SK-N-SH (cell line): Measurements from ENCODE around the gene TMEM106A. TPM values are rescaled to one million over a fixed set of nuclear protein-coding genes. Genes with fewer than 3 reads are reported as not detected.

Experiments used
- CTCF ChIA-PET: fragments of 300-600, 350-600 bp; formaldehyde crosslinking; extraction: SDS; loops from one replicate; lab custom pipeline; 2021; lab: Yijun Ruan, JAX
- POLR2A ChIA-PET: fragments of 350-600 bp; sonication (Branson Sonifier 250); formaldehyde crosslinking; extraction: SDS; loops from one replicate; lab custom pipeline; 2020; ENCODE audit warnings: antibody characterized with exemption, inconsistent platforms; lab: Yijun Ruan, JAX
- DNase-seq: peaks from one replicate; pipeline ENCODE4 v3.0.0; 2012
- H2AFZ ChIP-seq: fragments of 200-600 bp; sonication (generic); 2 replicates; pipeline ENCODE4 v1.8.1; 2016; ENCODE audit warnings: antibody characterized with exemption, mild to moderate bottlenecking, low read depth
- H3F3A ChIP-seq: fragments of 200-600 bp; sonication (generic); replicated peaks from 2 replicates; pipeline ENCODE3; 2016; ENCODE audit warnings: antibody characterized with exemption, mild to moderate bottlenecking; ENCODE audit not compliant: insufficient read depth
- H3K27ac ChIP-seq, 2 experiments: fragments of 200-500 bp in 1 of 2; fragments of 200-600 bp in 1 of 2; sonication (Bioruptor generic) in 1 of 2; sonication (generic), shearing (Covaris generic) in 1 of 2; 2 replicates each; pipeline versions ENCODE4 v1.5.1 to v1.6.1; 2014 to 2016; ENCODE audit warnings: low read depth in 2 of 2, inconsistent platforms in 1 of 2, low read length in 1 of 2, mild to moderate bottlenecking in 1 of 2, mixed read lengths in 1 of 2
- H3K27me3 ChIP-seq: fragments of 200-600 bp; sonication (generic), shearing (Covaris generic); 2 replicates; pipeline ENCODE4 v1.6.1; 2016; ENCODE audit warnings: mixed run types; ENCODE audit not compliant: insufficient read depth
- H3K36me3 ChIP-seq, 2 experiments: fragments of 200-500 bp in 1 of 2; fragments of 200-600 bp in 1 of 2; sonication (Bioruptor generic) in 1 of 2; sonication (generic) in 1 of 2; replicated peaks in 1 of 2; 2 replicates each; pipeline versions ENCODE3 to v1.5.1; 2014 to 2016; ENCODE audit warnings: low read length in 1 of 2, mild to moderate bottlenecking in 1 of 2; ENCODE audit not compliant: insufficient read depth in 2 of 2, control insufficient read depth in 1 of 2
- H3K4me1 ChIP-seq, 2 experiments: fragments of 200-500 bp in 1 of 2; fragments of 200-600 bp in 1 of 2; sonication (Bioruptor generic) in 1 of 2; sonication (generic), shearing (Covaris generic) in 1 of 2; 2 replicates each; pipeline versions ENCODE4 v1.5.1 to v1.6.1; 2014 to 2016; ENCODE audit warnings: low read depth in 1 of 2, low read length in 1 of 2, mixed run types in 1 of 2; ENCODE audit not compliant: insufficient read depth in 2 of 2, control insufficient read depth in 1 of 2
- H3K4me2 ChIP-seq: fragments of 200-600 bp; sonication (generic), shearing (Covaris generic); 2 replicates; pipeline ENCODE4 v1.6.1; 2017; ENCODE audit warnings: mixed run types
- H3K4me3 ChIP-seq, 2 experiments: fragments of 200-500 bp in 1 of 2; fragments of 200-600 bp in 1 of 2; sonication (Bioruptor generic) in 1 of 2; sonication (generic), shearing (Covaris generic) in 1 of 2; 2 replicates each; pipeline versions ENCODE4 v1.5.1 to v1.8.1; 2014 to 2016; ENCODE audit warnings: low read depth in 2 of 2, inconsistent platforms in 1 of 2, low read length in 1 of 2, mild to moderate bottlenecking in 1 of 2, mixed read lengths in 1 of 2, moderate library complexity in 1 of 2
- H3K79me2 ChIP-seq: fragments of 200-600 bp; sonication (generic); 2 replicates; pipeline ENCODE4 v1.8.1; 2017; ENCODE audit warnings: mild to moderate bottlenecking; ENCODE audit not compliant: insufficient read depth
- H3K9ac ChIP-seq: fragments of 200-600 bp; sonication (generic); 2 replicates; pipeline ENCODE4 v1.6.1; 2017; ENCODE audit warnings: mixed run types
- H3K9me2 ChIP-seq: fragments of 200-600 bp; sonication (generic); 2 replicates; pipeline ENCODE4 v1.6.1; 2017; ENCODE audit warnings: mixed run types
- H3K9me3 ChIP-seq: fragments of 200-600 bp; sonication (generic); 2 replicates; pipeline ENCODE4 v1.6.1; 2017; ENCODE audit warnings: mixed run types, mild to moderate bottlenecking, moderate library complexity
- H4K20me1 ChIP-seq: fragments of 200-600 bp; sonication (generic); 2 replicates; pipeline ENCODE4 v1.6.1; 2017; ENCODE audit warnings: mild to moderate bottlenecking, mixed run types; ENCODE audit not compliant: insufficient read depth
- CHD2 ChIP-seq: fragments of 150-350 bp; IDR thresholded peaks from 2 replicates; pipeline ENCODE4 v1.6.1; 2018; ENCODE audit warnings: low read length; ENCODE audit not compliant: partially characterized antibody
- EP300 ChIP-seq, 2 experiments: IDR thresholded peaks; 2 replicates each; pipeline versions ENCODE4 v1.4.0 to v1.6.1; 2012; ENCODE audit warnings: borderline replicate concordance in 1 of 2, low read depth in 1 of 2, low read length in 1 of 2
- EZH2phosphoT487 ChIP-seq: fragments of 200-600 bp; sonication (generic); IDR thresholded peaks from 2 replicates; pipeline ENCODE4 v1.6.1; 2017; ENCODE audit warnings: low read depth, mixed run types, mild to moderate bottlenecking, antibody characterized with exemption, moderate library complexity, borderline replicate concordance
- GATA2 ChIP-seq: sonication (generic); formaldehyde crosslinking; IDR thresholded peaks from 2 replicates; pipeline ENCODE4 v1.5.0; 2020; ENCODE audit warnings: mild to moderate bottlenecking, missing genetic modification reagents
- IRF3 ChIP-seq: fragments of 150-350 bp; IDR thresholded peaks from 2 replicates; pipeline ENCODE4 v1.6.1; 2016; ENCODE audit warnings: mild to moderate bottlenecking, low read depth, low read length
- NFIC ChIP-seq: IDR thresholded peaks from 2 replicates; pipeline ENCODE4 v1.4.0; 2012; ENCODE audit warnings: borderline replicate concordance
- POLR2AphosphoS5 ChIP-seq: IDR thresholded peaks from 2 replicates; pipeline ENCODE4 v1.6.1; 2012; ENCODE audit warnings: low read depth, low read length
- RCOR1 ChIP-seq: fragments of 150-350 bp; IDR thresholded peaks from 2 replicates; pipeline ENCODE4 v1.6.1; 2017; ENCODE audit warnings: antibody characterized with exemption, low read length
- SMC3 ChIP-seq: IDR thresholded peaks from 2 replicates; pipeline ENCODE4 v1.6.1; 2012; ENCODE audit warnings: low read depth, low read length, improper control_type of control experiment
- TAF1 ChIP-seq: IDR thresholded peaks from 2 replicates; pipeline ENCODE4 v1.6.1; 2012; ENCODE audit warnings: low read depth, mild to moderate bottlenecking, low read length, moderate library complexity, borderline replicate concordance
- YY1 ChIP-seq: IDR thresholded peaks from 2 replicates; pipeline ENCODE4 v1.4.0; 2012; ENCODE audit warnings: low read depth, mild to moderate bottlenecking
- ZBTB33 ChIP-seq: IDR thresholded peaks from 2 replicates; pipeline ENCODE4 v1.4.0; 2012; ENCODE audit warnings: low read depth, borderline replicate concordance
- WGBS: methylation state at CpG from one replicate; pipeline ENCODE4 v1.1.6; 2017; ENCODE audit warnings: low lambda C conversion rate; 5-methylcytosine and 5-hydroxymethylcytosine counted together
- polyA plus RNA-seq, 3 experiments: library from polyadenylated mRNA; depleted of rRNA; stranded (reverse); fragments of >200 nt; gene quantifications; 2 replicates each; pipeline ENCODE4 v1.2.3, GENCODE V29; 2012
- TF ChIP-seq, protein P1 (sequence below): fragments of 150-350 bp; IDR thresholded peaks from 2 replicates; pipeline ENCODE4 v1.6.1; 2017; ENCODE audit warnings: antibody characterized with exemption, low read length, low read depth, borderline replicate concordance
- TF ChIP-seq, protein P2 (sequence below): IDR thresholded peaks from 2 replicates; pipeline ENCODE4 v1.4.0; 2012; ENCODE audit warnings: low read depth

The TMEM106A gene
- polyA plus RNA-seq, 1 of the 3 experiments (the other 2 are of a cell fraction), result 0.12 TPM

- H3K9ac ChIP-seq, result no peak overlapping the region
- WGBS, result 98% methylated on average over 5 of the region's 5 CpGs
- no peaks in the 10 kb centered on the region for H3F3A ChIP-seq
- no peaks in the 10 kb centered on the region for H3K4me1 ChIP-seq
- no peak for DNase-seq
- H3K27me3 ChIP-seq, result no peaks in the 10 kb centered on the region
- no peak overlapping the region for H3K27ac ChIP-seq
- H3K9me3 ChIP-seq, result no peaks in the 10 kb centered on the region
- no peak overlapping the region for H3K4me3 ChIP-seq
- ChIA-PET CTCF (interaction anchor here (1.4 kb wide), 1 partner anchor 116 kb away, joined by 3 read pairs; no protein-coding TSS in a partner anchor), POLR2A (no interaction called here)
- no peak overlapping the region for H3K4me2 ChIP-seq
- no peak overlapping the region for H2AFZ ChIP-seq
- H3K36me3 ChIP-seq, result peaks cover 64 to 69% of the 10 kb centered on the region in 2 experiments
- TF ChIP-seq EP300 (IDR thresholded peaks at IDR 0.05; ENCODE audit: borderline replicate concordance in 1 of 2, low read depth in 1 of 2, low read length in 1 of 2) (no peak), NFIC (no peak), GATA2 (CRISPR knock-in tag) (no peak), CHD2 (no peak), IRF3 (no peak), YY1 (no peak), ZBTB33 (no peak), SMC3 (no peak), EZH2phosphoT487 (no peak), POLR2AphosphoS5 (no peak)
- TF ChIP-seq, protein P1, sequence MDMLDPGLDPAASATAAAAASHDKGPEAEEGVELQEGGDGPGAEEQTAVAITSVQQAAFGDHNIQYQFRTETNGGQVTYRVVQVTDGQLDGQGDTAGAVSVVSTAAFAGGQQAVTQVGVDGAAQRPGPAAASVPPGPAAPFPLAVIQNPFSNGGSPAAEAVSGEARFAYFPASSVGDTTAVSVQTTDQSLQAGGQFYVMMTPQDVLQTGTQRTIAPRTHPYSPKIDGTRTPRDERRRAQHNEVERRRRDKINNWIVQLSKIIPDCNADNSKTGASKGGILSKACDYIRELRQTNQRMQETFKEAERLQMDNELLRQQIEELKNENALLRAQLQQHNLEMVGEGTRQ, result no peak
- TF ChIP-seq, protein P2, sequence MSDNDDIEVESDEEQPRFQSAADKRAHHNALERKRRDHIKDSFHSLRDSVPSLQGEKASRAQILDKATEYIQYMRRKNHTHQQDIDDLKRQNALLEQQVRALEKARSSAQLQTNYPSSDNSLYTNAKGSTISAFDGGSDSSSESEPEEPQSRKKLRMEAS, result no peak
- no peaks in the 10 kb centered on the region for H4K20me1 ChIP-seq
- no peaks in the 10 kb centered on the region for H3K79me2 ChIP-seq
- H3K9me2 ChIP-seq, result no peaks in the 10 kb centered on the region
Observed at GRCh38 chr17:43193251-43193650, 18.4 kb upstream of the TMEM106A start.

DNA sequence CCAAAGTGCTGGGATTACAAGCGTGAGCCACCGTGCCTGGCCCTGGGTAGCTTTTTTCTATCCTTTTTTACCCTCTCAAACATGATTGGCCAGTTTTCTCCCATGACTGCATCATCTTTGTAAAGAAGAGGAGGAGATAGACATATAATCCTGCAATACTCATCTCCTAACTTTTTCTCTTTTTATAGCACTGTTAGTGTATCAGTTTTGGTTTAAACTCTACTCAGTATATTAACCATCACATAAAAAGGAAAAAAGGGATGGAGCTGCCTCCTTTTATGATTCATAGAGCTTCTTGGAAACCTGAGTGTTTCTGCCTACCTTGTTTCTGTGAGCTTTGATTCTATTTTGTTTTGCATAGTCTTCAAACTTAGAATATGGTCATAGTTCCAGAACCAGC is 12.0 kb upstream of the TMEM106A start:
- no peaks in the 10 kb centered on the region for H3K4me1 ChIP-seq
- no peak for TF ChIP-seq GATA2 (CRISPR knock-in tag)
- no peak for TF ChIP-seq TAF1
- no peak for TF ChIP-seq RCOR1
- H3K36me3 ChIP-seq, result peaks cover 53 to 64% of the 10 kb centered on the region in 2 experiments
- CTCF ChIA-PET, result interaction anchor here (0.9 kb wide), 1 partner anchor 18 kb away, joined by 3 read pairs; no protein-coding TSS in a partner anchor
- no peak overlapping the region for H2AFZ ChIP-seq
- no peak overlapping the region for H3K4me2 ChIP-seq
- H3K79me2 ChIP-seq, result no peaks in the 10 kb centered on the region
- H3F3A ChIP-seq, result peaks cover 5% of the 10 kb centered on the region
- H3K9me2 ChIP-seq, result no peaks in the 10 kb centered on the region
- WGBS, result 100% methylated on average over 2 of the region's 2 CpGs
- no peak overlapping the region for H3K9ac ChIP-seq
- POLR2A ChIA-PET, result interaction anchor here (1.4 kb wide), 1 partner anchor 168 kb away, joined by 4 read pairs; no protein-coding TSS in a partner anchor
- H4K20me1 ChIP-seq, result no peaks in the 10 kb centered on the region
- no peak overlapping the region for H3K4me3 ChIP-seq
- DNase-seq, result no peak
- H3K9me3 ChIP-seq, result no peaks in the 10 kb centered on the region
- no peaks in the 10 kb centered on the region for H3K27me3 ChIP-seq
- no peak overlapping the region for H3K27ac ChIP-seq
